ENCODE data around the gene ZBP1.

Gene ZBP1

GRCh38 chr20:57583289-57584257, 36.7 kb downstream of the ZBP1 start:
- DNase-seq = no peak

- no peak for DNase-seq
Measured at GRCh38 chr20:57582432-57583288, 37.6 kb downstream of the ZBP1 start.

DNA sequence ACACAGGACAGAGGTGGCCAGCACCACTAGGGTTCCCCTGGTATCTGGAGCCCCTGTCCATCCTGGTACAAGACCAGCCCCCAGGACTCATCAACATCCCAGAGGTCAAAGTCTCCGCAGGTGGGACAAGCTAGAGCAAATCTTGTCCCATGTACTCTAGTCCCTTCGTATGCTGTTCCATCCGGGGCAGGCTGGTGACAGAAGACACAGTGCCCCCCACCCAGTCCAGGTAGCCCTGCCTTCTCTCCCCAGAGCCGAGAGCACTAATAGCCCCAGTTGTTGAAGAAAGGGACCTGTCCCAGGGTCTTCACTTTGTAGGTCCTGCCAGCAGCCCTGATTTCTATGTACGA, 38.2 kb downstream of the ZBP1 start:
- DNase-seq = no peak

- no peak for DNase-seq
Measured at GRCh38 chr20:57581202-57582028, 38.8 kb downstream of the ZBP1 start.

DNA sequence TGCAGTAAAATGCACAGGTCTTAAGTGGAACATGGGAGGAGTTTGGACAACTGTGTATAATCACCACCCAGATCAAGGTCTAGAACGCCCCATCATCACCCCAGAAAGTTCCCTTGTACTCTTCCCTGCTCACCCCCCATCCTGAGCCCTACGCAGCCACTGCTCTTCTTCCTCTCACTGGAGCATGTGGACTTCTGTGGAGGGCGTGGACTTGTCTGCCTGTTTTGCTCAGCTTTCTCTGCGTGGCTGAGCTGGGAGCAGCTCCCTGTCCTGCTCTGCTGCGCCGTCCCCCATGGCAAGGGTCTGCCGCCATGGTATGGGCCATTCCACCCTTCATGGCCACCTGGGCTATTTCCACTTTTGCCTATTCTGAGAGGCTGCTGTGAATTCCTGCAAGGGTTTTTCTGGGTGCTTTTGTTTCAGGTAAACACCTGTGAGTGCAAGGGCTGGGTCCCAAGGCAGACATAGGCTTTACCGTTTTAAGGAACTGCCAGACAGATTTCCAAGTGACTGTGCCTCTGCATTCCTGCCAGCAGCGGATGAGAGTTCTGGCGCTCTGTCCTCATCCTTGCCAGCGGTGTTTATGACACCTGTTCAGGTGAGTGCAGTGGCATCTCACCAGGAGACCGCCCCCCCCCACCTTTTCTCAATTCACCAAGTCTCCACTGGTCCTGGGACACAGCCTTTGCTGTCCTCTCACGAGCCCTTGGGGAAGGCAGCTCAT, 39.6 kb downstream of the ZBP1 start:
- DNase-seq = no peak

GRCh38 chr20:57579898-57580447, 40.3 kb downstream of the ZBP1 start:
- no peak for DNase-seq

GRCh38 chr20:57579331-57579897, 40.8 kb downstream of the ZBP1 start:
- no peak for DNase-seq

GRCh38 chr20:57578476-57579165, 41.6 kb downstream of the ZBP1 start:
- DNase-seq = no peak

GRCh38 chr20:57577679-57578475, 42.3 kb downstream of the ZBP1 start:
- DNase-seq = no peak

GRCh38 chr20:57576617-57577550, 43.3 kb downstream of the ZBP1 start:
- no peak for DNase-seq

DNA sequence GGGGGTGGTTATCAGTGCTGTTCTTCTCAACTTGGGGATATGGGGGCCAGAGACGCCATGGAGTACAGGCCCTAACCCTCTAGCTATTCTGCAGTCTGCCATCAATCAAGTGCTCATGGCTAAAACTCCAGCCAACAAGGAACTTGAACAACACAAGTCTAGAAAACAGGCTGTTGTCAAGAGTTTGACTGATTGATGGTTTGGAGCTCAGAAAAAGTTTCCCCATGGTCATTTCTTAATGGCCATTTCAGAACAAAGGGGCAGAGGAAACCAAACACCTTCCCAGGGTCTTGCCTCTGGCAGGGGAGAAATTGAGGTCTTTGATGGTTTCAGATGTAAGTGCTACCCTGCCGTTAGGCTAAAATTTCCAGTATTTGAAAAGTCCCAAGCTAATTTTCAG, 44.2 kb downstream of the ZBP1 start:
- no peak for DNase-seq

- no peak for DNase-seq
Measured at GRCh38 chr20:57574954-57575353, 45.3 kb downstream of the ZBP1 start.

DNA sequence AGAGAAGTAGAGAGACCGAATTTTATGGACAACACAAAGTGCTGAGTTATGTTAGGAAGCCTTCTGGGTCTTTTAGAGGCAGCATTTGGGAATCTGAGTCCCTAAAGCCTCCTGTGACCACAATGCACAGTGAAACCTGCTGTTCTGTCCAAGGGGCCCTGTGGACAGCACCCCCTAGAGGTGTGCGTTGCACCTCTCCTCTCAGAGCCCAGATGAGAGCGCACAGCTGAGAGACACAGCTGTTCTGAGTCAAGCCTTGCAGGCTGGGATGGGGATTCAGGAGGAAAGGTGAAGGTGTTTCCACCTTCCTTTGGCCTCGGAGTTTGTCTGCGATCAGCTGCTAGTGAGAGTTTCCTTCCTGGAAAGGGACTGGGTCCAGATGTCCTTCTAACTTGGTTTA, 46.3 kb downstream of the ZBP1 start:
- DNase-seq = no peak

DNA sequence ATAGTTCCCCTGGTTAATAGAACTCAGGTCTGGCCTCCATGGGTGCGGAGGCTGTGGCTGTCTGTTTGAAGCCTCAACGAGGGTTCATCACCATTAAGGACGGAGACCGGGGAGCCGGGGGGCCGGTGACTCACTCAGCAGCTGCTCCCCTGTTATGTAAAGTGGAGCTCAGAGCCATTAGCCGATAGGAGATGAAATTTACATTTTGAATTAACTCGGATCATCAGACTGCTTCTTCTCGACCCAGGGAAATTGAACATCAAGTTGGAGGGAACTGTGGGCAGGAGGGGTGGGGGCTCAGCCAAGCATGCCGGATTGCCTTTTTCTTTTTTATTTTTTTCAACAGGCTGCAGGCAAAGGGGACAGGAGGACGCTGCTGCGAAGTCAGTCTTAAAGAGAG, 47.0 kb downstream of the ZBP1 start:
- no peak for DNase-seq

GRCh38 chr20:57571782-57572416, 48.3 kb downstream of the ZBP1 start:
- no peak for DNase-seq

DNA sequence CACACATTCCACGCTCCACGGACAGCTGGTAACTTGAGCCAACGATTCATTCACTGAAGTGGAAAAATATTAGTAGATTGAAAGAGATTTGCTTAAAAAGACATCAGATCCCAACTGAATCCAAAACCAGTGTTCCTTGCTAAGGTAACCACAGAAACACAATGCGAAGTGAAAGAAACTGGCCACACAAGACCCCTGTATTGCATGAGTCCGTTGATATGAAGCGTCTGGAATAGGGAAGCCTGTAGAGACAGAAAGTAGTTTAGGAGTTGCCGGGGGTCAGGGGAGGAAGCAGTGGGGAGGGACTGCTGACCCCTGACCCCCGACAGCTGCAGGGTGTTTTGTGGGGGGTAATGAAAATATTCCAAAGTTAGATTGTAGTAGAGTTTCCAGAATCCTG, 49.3 kb downstream of the ZBP1 start:
- DNase-seq = no peak

DNA sequence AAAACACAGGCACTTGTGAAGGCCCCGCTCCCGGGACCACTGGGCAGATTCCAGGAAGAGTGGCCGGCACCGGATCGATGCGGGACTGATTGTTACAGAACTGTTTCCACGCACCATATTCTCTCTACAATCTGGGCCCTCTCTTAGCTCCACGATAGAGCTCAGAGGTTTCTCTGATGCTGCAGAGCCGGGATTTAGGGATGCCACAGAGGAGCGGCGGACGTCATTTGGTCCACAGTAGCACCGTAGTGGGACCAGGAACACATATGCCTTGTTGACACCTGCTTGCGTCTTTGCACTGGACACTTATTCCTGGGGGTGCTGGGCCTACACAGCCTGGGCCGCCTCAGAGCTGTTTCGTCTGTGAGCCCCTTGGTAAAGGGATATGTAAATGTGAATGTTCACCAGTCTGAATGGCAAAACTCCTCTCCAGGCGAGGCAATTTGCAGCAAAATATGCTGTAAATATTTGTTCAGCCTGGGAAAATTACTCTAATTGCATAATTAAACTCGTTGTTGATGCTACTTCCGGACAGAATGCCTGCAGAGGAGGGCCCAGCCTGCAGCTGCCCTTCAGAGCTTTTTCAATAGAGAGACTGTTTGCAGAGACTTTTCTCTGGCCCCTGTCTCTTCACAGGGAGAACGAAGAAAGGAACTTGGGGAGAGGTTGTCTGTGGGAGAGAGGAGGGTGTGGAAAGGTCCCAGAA, 49.9 kb downstream of the ZBP1 start:
- no peak for DNase-seq

DNA sequence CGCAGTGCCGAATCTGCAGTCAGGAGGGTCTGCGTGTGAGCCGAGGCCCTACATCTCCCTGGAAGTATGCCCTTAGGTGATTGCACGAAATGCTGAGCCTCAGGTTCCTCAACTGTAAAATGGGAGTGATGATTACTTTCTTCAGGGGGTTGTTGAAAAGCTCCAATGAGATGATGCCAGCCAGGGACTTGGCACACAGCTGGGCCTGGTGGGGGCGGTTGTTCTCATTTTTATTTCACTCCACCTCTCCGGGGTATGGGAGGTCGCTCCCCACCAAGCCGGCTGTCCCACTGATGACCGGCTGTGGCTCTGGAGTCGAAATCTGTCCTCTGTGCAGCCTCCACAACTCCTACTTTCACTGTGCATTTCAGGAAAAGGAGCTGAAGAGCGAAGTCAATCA, 51.3 kb downstream of the ZBP1 start:
- no peak for DNase-seq

Measured in NCI-H2029 treated with DMSO at 0.1 percent for 48 hours (cell line).